Erythroblast (primary cell): ENCODE measurements around the gene MYO1G.
"Not testable (repeated sequence)": the region's sequence is repeated elsewhere in the genome, so short reads cannot be mapped to it uniquely, and the experiment has no call there.

Source experiments
- DNase-seq, 2 experiments: peaks; one replicate each; lab custom pipeline; 2025; lab: John Stamatoyannopoulos, UW
- GATA1 ChIP-seq: IDR thresholded peaks from 2 replicates; pipeline ENCODE4 v1.6.1; 2011; ENCODE audit warnings: low read depth, mild to moderate bottlenecking, control low read depth, low read length, moderate library complexity
- POLR2A ChIP-seq: IDR thresholded peaks from 2 replicates; pipeline ENCODE4 v1.6.1; 2011; ENCODE audit warnings: mild to moderate bottlenecking, low read length

The MYO1G gene

GRCh38 chr7:44978511-44979366 is at the start of gene MYO1G:
TSS of gene MYO1G (minus strand) at chr7:44979015. CDS start at chr7:44978961, 54 bp downstream.
- DNase-seq = no peak
- TF ChIP-seq GATA1 (no peak), POLR2A (peak; percentile 17)

GRCh38 chr7:45028138-45028919 is 49.5 kb upstream of the MYO1G start:
- no peak for DNase-seq
- TF ChIP-seq POLR2A (no peak), GATA1 (no peak)

- TF ChIP-seq GATA1 = no peak
- no peak for TF ChIP-seq POLR2A
- DNase-seq = no peak
These were observed 48.9 kb upstream of the MYO1G start for GRCh38 chr7:45027774-45028114.

GRCh38 chr7:45026984-45027773 is 48.4 kb upstream of the MYO1G start:
- DNase-seq = peak; percentile 48 to 77
- no peak for TF ChIP-seq POLR2A
- TF ChIP-seq GATA1 = no peak

GRCh38 chr7:45026013-45026412 is 47.2 kb upstream of the MYO1G start:
- TF ChIP-seq POLR2A (no peak), GATA1 (no peak)
- DNase-seq = no peak

- DNase-seq = not testable (repeated sequence)
These were observed 46.7 kb upstream of the MYO1G start for GRCh38 chr7:45025473-45025872.

GRCh38 chr7:45024126-45024744 is 45.4 kb upstream of the MYO1G start:
- TF ChIP-seq POLR2A (no peak), GATA1 (no peak)
- DNase-seq = no peak

GRCh38 chr7:45021604-45022296 is 42.9 kb upstream of the MYO1G start:
- TF ChIP-seq GATA1 = no peak
- TF ChIP-seq POLR2A = no peak
- no peak for DNase-seq

- no peak for DNase-seq
- TF ChIP-seq GATA1 = no peak
- TF ChIP-seq POLR2A = no peak
These were observed 42.1 kb upstream of the MYO1G start for GRCh38 chr7:45020915-45021314.

- TF ChIP-seq GATA1 (no peak), POLR2A (no peak)
- no peak for DNase-seq
These were observed 38.4 kb upstream of the MYO1G start for GRCh38 chr7:45017253-45017652.

GRCh38 chr7:45015313-45015712 is 36.5 kb upstream of the MYO1G start:
- TF ChIP-seq GATA1 (no peak), POLR2A (no peak)
- DNase-seq = no peak

- TF ChIP-seq GATA1 = no peak
- no peak for TF ChIP-seq POLR2A
- DNase-seq = no peak
These were observed 34.7 kb upstream of the MYO1G start for GRCh38 chr7:45013465-45013967.
